A673 (cell line): Measurements from ENCODE around the gene PROZ. TPM values are rescaled to one million over a fixed set of nuclear protein-coding genes. Genes with fewer than 3 reads are reported as not detected.

Experiments used
- BruUV-seq: library from RNA; stranded (reverse); fragments of 400-500 nt; replicated peaks from 2 replicates; lab custom pipeline; 2021; lab: Mats Ljungman, UMichigan
- CTCF ChIA-PET: fragments of 300-600 bp; sonication (Branson Sonifier 250); formaldehyde crosslinking; loops from one replicate; lab custom pipeline; 2022; ENCODE audit warnings: antibody characterized with exemption; lab: Charles Lee
- POLR2A ChIA-PET: fragments of 300-600 bp; sonication (Branson Sonifier 250); formaldehyde crosslinking; loops from one replicate; lab custom pipeline; 2022; ENCODE audit warnings: antibody characterized with exemption; ENCODE audit not compliant: low non-redundant PET; lab: Charles Lee
- DNase-seq: peaks from one replicate; pipeline ENCODE4 v3.0.0-alpha.2; 2015; ENCODE audit warnings: low spot score
- H3K27ac ChIP-seq: fragments of 200-600 bp; sonication (generic); 2 replicates; pipeline ENCODE4 v1.5.1; 2016; ENCODE audit warnings: mixed run types, low read depth, mild to moderate bottlenecking, mixed read lengths, antibody characterized with exemption, low read length; ENCODE audit not compliant: poor library complexity, severe bottlenecking
- H3K27me3 ChIP-seq: fragments of 200-600 bp; sonication (generic); replicated peaks from 2 replicates; pipeline ENCODE4 v1.6.1; 2017; ENCODE audit warnings: mixed run types, low read depth, mild to moderate bottlenecking, mixed read lengths, antibody characterized with exemption, low read length; ENCODE audit not compliant: insufficient read depth, poor library complexity
- H3K36me3 ChIP-seq: fragments of 200-600 bp; sonication (generic); 2 replicates; pipeline ENCODE4 v1.6.1; 2016; ENCODE audit warnings: mixed run types, mild to moderate bottlenecking, mixed read lengths, antibody characterized with exemption, low read length; ENCODE audit not compliant: insufficient read depth, poor library complexity, severe bottlenecking
- H3K4me1 ChIP-seq: fragments of 200-600 bp; sonication (generic); 2 replicates; pipeline ENCODE4 v1.6.1; 2017; ENCODE audit warnings: mixed run types, mild to moderate bottlenecking, mixed read lengths, antibody characterized with exemption, low read length; ENCODE audit not compliant: insufficient read depth, poor library complexity, severe bottlenecking
- H3K4me3 ChIP-seq: fragments of 200-600 bp; sonication (generic); 2 replicates; pipeline ENCODE4 v1.5.1; 2016; ENCODE audit warnings: low read depth, mixed run types, mild to moderate bottlenecking, mixed read lengths, low read length; ENCODE audit not compliant: poor library complexity, severe bottlenecking
- H3K9me3 ChIP-seq: fragments of 200-600 bp; sonication (generic); 2 replicates; pipeline ENCODE4 v1.6.1; 2016; ENCODE audit warnings: mixed run types, low read depth, mild to moderate bottlenecking, mixed read lengths, antibody characterized with exemption, low read length; ENCODE audit not compliant: poor library complexity, severe bottlenecking
- EZH2 ChIP-seq: fragments of 200-600 bp; sonication (generic); IDR thresholded peaks from 2 replicates; pipeline ENCODE4 v1.6.1; 2017; ENCODE audit warnings: borderline replicate concordance, low read depth, mild to moderate bottlenecking, mixed read lengths, antibody characterized with exemption, low read length; ENCODE audit not compliant: poor library complexity, severe bottlenecking
- intact Hi-C: fragments of 100-400 bp; cut with micrococcal nuclease; formaldehyde crosslinking; loops from one replicate; pipeline ENCODE4 v1.10.0; 2022; ENCODE audit not compliant: unreplicated experiment
- total RNA-seq: library from RNA; stranded (reverse); gene quantifications from 2 replicates; pipeline ENCODE4 v1.2.3, GENCODE V29; 2021
- TF ChIP-seq, protein P1 (sequence below): fragments of 300-800, 200-600 bp; sonication (generic); conservative IDR thresholded peaks from 2 replicates; pipeline ENCODE4 v1.5.1; 2017; ENCODE audit warnings: low read depth, mild to moderate bottlenecking, antibody characterized with exemption, low read length, moderate library complexity, mixed read lengths

The PROZ gene
- total RNA-seq, 1 experiment from 2014 or later: not detected

DNA sequence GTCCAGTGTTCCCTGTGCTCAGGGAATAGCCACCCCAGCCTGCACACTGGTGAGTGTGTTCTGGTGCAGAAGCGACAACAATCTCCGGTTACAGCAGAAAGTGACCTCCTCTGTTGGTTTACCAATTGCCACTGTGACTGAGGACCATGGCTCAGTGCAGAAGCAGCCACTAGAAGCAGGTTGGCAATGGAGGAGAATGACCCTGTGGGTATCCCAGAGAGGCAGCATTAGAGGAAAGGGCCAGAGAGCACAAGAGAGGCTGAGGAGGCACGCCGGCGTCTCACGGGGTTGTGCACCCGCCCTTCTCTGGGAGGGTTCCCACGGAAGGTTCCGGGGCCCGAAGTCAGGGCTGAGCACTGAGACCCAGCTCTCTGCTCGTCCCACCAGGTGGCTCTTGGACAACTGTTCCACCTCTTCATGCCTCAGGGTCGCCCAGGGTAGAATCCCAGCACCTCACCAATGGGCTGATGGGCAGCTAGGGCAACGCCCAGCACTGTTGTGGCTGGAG, 14.0 kb downstream of the PROZ start:
- CTCF ChIA-PET: no interaction called here
- TF ChIP-seq EZH2: no peak
- TF ChIP-seq, protein P1, sequence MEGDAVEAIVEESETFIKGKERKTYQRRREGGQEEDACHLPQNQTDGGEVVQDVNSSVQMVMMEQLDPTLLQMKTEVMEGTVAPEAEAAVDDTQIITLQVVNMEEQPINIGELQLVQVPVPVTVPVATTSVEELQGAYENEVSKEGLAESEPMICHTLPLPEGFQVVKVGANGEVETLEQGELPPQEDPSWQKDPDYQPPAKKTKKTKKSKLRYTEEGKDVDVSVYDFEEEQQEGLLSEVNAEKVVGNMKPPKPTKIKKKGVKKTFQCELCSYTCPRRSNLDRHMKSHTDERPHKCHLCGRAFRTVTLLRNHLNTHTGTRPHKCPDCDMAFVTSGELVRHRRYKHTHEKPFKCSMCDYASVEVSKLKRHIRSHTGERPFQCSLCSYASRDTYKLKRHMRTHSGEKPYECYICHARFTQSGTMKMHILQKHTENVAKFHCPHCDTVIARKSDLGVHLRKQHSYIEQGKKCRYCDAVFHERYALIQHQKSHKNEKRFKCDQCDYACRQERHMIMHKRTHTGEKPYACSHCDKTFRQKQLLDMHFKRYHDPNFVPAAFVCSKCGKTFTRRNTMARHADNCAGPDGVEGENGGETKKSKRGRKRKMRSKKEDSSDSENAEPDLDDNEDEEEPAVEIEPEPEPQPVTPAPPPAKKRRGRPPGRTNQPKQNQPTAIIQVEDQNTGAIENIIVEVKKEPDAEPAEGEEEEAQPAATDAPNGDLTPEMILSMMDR: no peak
- BruUV-seq: no TSS peak
- Histone ChIP-seq H3K4me1 (no peaks in the 10 kb centered on the region), H3K27me3 (no peaks in the 10 kb centered on the region), H3K36me3 (peaks cover 27% of the 10 kb centered on the region), H3K9me3 (no peaks in the 10 kb centered on the region), H3K4me3 (no peak overlapping the region), H3K27ac (no peak overlapping the region)
- DNase-seq: no peak
- POLR2A ChIA-PET: no interaction called here
- intact Hi-C loops: no loop called here

DNA sequence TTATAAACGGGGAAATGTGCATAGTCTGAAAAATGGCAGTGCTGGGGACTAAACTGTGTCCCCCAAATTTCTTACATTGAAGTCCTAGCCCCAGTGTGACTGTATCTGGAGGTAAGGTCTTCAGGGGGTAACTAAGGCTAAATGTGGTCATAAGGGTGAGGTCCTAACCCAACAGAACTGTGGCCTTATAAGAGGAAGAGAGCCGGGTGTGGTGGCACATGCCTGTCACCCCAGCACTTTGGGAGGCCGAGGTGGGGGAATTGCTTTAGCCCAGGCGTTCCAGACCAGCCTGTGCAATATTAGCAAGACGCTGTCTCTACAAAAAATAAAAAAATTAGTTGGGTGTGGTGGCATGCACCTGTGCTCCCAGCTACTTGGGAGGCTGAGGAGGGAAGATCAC, 17.8 kb downstream of the PROZ start:
- no peak for DNase-seq
- Histone ChIP-seq H3K27me3 (no peaks in the 10 kb centered on the region), H3K36me3 (peaks cover 65% of the 10 kb centered on the region), H3K4me1 (no peaks in the 10 kb centered on the region), H3K9me3 (no peaks in the 10 kb centered on the region), H3K27ac (no peak overlapping the region), H3K4me3 (no peak overlapping the region)
- ChIA-PET CTCF (no interaction called here), POLR2A (no interaction called here)
- intact Hi-C loops: no loop called here
- BruUV-seq: no TSS peak
- no peak for TF ChIP-seq EZH2
- TF ChIP-seq, protein P1: no peak

DNA sequence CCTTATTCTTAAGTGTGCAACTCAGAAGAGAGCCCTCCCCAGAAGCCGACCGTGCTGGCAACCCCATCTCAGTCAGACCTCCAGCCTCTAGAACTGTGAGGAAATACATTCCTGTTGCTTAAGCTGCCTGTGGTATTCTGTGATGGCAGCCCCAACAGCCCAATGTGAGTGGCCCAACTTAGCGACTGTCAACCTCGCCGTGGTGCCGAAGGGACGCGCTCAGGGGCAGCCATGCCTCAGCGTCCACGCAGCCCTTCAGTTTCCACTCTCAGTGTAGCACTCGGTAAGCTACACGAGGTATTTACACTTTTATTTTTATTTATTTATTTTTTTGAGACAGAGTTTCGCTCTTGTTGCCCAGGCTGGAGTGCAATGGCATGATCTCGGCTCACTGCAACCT, 18.4 kb downstream of the PROZ start:
- no peak overlapping the region for H3K27ac ChIP-seq
- CTCF ChIA-PET: no interaction called here
- no peaks in the 10 kb centered on the region for H3K27me3 ChIP-seq
- BruUV-seq: no TSS peak
- no peaks in the 10 kb centered on the region for H3K4me1 ChIP-seq
- no peak overlapping the region for H3K4me3 ChIP-seq
- TF ChIP-seq, protein P1: no peak
- no peak for TF ChIP-seq EZH2
- H3K36me3 ChIP-seq: peaks cover 66% of the 10 kb centered on the region
- H3K9me3 ChIP-seq: no peaks in the 10 kb centered on the region
- DNase-seq: no peak
- intact Hi-C loops: no loop called here
- POLR2A ChIA-PET: no interaction called here
